Right atrium auricular region (tissue), 2 donors: ENCODE data around the gene FZR1. TPM values are rescaled to one million over a fixed set of nuclear protein-coding genes. Genes with fewer than 3 reads are reported as not detected.

Experiments
- DNase-seq: peaks from one replicate; pipeline ENCODE4 v3.0.0-alpha.2; 2019; ENCODE audit warnings: low spot score
- H3K27ac ChIP-seq, 2 donors: fragments of 200-600 bp; sonication (generic); 1 replicate in 1 of 2; 2 replicates in 1 of 2; pipeline ENCODE4 v1.5.1; 2016 to 2019
- H3K27me3 ChIP-seq, 2 donors: fragments of 200-600 bp; sonication (generic); one replicate each; pipeline versions ENCODE4 v1.5.1 to v1.6.0; 2017 to 2019
- H3K36me3 ChIP-seq: fragments of 200-600 bp; sonication (generic); one replicate; pipeline ENCODE4 v1.5.1; 2016
- H3K4me1 ChIP-seq, 2 donors: fragments of 200-600 bp; sonication (generic); one replicate each; pipeline versions ENCODE4 v1.5.1 to v1.6.0; 2017 to 2019
- H3K4me3 ChIP-seq, 2 donors: fragments of 200-600 bp; sonication (generic); 1 replicate in 1 of 2; 2 replicates in 1 of 2; pipeline ENCODE4 v1.5.1; 2017 to 2019; ENCODE audit warnings: mild to moderate bottlenecking in 1 of 2, moderate library complexity in 1 of 2
- H3K9me3 ChIP-seq, 2 donors: fragments of 200-600 bp; sonication (generic); one replicate each; pipeline ENCODE4 v1.5.1; 2019
- total RNA-seq, 2 donors: library from RNA; depleted of rRNA; stranded (reverse); fragments of >200 nt; gene quantifications; one replicate each; pipeline ENCODE4 v1.1.0, GENCODE V29; 2016
- TF ChIP-seq, protein P1 (sequence below), 2 donors: fragments of 200-600 bp; sonication (generic); IDR thresholded peaks; one replicate each; pipeline ENCODE4 v1.5.1; 2019; ENCODE audit warnings: antibody characterized with exemption in 2 of 2

FZR1 gene
- total RNA-seq, 2 donors from 2014 or later: 20.6 to 21.7 TPM

DNA sequence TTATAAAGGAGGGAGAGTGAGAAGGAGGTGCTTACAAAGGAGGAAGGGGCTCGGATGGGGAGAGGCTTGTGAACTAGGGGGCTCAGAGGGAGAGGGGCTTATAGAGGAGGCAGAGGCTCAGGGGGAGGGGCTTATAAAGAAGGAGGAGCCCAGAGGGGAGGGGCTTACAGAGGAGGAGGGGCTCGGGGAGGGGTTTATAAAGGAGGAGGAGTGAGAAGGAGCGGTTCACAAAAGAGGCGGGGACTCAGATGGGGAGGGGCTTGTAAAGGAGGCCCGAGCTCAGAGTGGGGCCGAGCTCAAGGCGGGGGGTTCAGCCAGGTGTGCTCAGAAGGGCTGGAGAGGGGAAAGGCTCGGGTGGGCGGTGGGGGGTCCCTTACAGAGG lies 26.3 kb upstream of the FZR1 start:
- no peak for DNase-seq
- H3K27me3 ChIP-seq: peaks cover 0 to 10% of the 10 kb centered on the region in 2 donors
- no peaks in the 10 kb centered on the region for H3K36me3 ChIP-seq
- no peak overlapping the region for H3K27ac ChIP-seq
- H3K4me3 ChIP-seq: no peak overlapping the region
- H3K9me3 ChIP-seq: no peaks in the 10 kb centered on the region
- H3K4me1 ChIP-seq: no peaks in the 10 kb centered on the region
- TF ChIP-seq, protein P1, sequence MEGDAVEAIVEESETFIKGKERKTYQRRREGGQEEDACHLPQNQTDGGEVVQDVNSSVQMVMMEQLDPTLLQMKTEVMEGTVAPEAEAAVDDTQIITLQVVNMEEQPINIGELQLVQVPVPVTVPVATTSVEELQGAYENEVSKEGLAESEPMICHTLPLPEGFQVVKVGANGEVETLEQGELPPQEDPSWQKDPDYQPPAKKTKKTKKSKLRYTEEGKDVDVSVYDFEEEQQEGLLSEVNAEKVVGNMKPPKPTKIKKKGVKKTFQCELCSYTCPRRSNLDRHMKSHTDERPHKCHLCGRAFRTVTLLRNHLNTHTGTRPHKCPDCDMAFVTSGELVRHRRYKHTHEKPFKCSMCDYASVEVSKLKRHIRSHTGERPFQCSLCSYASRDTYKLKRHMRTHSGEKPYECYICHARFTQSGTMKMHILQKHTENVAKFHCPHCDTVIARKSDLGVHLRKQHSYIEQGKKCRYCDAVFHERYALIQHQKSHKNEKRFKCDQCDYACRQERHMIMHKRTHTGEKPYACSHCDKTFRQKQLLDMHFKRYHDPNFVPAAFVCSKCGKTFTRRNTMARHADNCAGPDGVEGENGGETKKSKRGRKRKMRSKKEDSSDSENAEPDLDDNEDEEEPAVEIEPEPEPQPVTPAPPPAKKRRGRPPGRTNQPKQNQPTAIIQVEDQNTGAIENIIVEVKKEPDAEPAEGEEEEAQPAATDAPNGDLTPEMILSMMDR (IDR thresholded peaks at IDR 0.05): no peak

DNA sequence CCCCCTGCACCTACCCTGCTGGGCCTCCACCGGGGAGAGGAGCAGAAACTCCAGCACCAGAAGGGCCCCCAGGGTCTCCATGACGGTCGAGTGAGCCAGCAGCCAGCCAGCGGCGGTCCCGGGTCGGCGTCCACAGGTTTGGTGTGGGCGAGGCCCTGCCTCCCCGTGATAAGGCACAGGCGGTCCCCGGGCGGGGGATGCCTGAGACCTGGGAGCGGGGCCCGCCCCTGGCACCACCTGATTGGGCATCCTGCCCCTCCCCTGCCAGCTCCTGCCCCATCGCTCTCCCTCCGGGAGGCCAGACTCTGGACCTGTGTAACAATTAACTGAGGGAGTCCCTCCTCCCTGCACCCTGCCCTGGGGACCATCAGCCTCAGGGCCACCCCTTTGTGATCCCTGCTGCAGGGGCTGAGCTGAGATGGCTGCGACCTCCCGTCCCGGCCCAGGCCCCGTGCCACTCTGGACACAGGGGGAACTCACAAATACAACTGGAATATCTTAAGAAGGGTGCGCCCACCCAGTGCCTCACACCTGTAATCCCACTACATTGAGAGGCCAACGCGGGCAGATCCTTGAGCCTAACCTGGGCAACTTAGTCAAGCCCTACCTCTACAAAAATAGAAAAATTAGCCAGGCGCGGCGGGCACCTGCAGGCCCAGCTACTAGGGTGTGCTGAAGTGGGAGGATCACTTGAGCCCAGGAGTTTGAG lies 25.6 kb upstream of the FZR1 start, which contains the start of gene SMIM24:
Gene SMIM24 (minus strand): TSS at position 143 of the 709 bp plus-strand sequence. CDS start 62 bp downstream, at position 81.
- Histone ChIP-seq H3K27ac (no peak within 1 kb of the TSS), H3K36me3 (no peaks in the 10 kb centered on the region), H3K4me1 (no peaks in the 10 kb centered on the region), H3K4me3 (no peak within 1 kb of the TSS), H3K9me3 (no peaks in the 10 kb centered on the region), H3K27me3 (peaks cover 0 to 10% of the 10 kb centered on the region in 2 donors)
- TF ChIP-seq, protein P1 (IDR thresholded peaks at IDR 0.05): no peak
- DNase-seq: no peak

DNA sequence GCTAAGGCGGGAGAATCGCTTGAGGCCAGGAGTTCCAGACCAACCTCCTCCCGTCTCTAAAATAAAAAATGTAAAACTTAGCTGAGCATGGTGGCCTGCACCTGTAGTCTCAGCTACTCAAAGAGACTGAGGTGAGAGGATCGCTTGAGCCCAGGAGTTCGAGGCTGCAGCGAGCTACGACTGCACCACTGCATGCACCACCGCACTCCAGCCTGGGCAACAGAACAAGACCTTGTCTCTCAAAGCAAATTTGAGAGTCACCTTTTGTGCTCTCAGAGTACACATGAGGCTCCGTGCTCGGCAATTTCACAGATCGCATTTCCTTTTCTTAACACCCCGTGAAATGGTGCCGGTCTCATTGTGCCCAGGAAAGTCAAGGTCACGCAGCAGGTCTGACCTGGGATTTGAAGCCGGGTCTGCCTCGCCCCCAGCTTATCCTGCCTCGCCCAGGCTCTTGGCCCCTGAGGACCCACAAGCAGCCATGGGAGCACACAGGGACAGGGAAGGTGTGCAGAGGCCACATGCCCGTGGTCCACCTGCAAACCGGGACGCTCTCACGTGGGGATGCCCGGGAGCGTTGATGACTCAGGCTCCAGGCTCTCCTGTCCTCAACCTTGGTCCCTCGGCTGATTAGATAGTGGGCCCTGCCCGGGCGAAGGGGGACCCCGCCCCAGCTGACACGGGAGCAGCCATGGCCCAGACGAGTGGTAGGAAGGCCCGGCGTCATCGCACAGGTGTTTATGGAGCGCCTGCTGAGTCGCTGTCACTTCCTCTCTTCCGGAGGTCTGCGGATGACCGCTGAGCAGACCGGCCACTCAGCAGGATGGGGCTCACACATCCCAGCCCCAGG lies 24.6 kb upstream of the FZR1 start:
- Histone ChIP-seq H3K9me3 (no peaks in the 10 kb centered on the region), H3K4me1 (no peaks in the 10 kb centered on the region), H3K27me3 (peaks cover 0 to 10% of the 10 kb centered on the region in 2 donors), H3K36me3 (no peaks in the 10 kb centered on the region), H3K27ac (no peak overlapping the region), H3K4me3 (no peak overlapping the region)
- DNase-seq: no peak
- TF ChIP-seq, protein P1 (IDR thresholded peaks at IDR 0.05): no peak

DNA sequence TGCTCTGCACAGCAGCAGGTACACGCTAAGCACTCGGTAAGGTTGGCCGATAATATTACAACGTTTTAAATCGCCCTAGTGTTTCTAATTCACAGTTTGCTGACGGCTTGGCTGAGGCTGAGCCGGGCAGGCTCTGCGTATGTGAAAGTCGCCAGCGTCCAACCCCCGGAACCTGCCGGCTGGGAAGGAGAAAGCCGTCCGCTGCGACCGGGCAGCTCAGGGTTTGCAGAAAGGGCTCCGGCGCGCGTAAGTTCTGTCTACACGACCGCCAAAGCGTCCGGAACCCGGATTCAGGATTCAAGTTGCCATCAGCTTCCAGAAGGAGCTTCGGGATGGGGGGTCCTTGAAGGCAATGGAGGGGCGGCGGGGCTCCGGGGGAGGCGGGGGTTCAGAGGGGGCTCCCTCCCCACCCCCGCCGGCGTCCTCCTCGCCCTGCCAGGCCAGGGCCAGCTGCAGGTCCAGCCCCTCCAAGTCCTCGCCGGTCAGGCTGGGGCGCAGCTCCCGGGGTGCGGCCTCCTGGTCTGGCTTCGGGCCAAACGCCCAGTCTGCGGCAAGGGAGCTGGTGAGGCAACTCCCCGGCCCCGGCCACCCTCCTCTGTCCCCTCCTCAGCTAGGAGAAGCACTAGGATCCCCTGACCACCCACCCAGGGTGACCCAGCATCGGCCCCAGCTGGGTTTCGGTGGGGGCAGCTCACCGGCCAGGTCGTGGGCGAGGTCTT lies 23.4 kb upstream of the FZR1 start:
- no peaks in the 10 kb centered on the region for H3K4me1 ChIP-seq

DNA sequence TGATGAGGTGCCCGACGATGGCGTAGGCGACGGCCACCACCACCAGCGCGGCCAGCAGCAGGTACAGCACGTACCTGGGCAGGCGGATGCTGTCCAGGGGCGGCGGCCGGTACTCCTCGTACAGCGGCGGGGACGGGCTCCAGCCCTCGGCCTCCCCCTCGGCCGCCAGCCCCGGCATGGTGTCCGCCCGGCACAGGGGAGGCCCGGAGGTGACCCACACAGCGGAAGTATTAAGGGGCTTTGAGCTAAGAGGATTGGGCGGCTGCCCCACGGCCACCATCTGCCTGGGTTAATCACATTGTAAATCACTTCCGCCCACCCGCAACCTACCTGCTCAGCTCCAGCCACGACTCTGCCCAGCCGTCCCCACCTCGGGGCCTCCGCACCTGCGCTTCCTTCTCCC lies 22.9 kb upstream of the FZR1 start, which contains the start of gene SMIM44:
Gene SMIM44 (minus strand): TSS at position 216 of the 403 bp plus-strand sequence. CDS start 38 bp downstream, at position 178.
- Histone ChIP-seq H3K36me3 (no peaks in the 10 kb centered on the region), H3K27ac (no peak within 1 kb of the TSS), H3K4me3 (no peak within 1 kb of the TSS), H3K27me3 (peaks cover 0 to 10% of the 10 kb centered on the region in 2 donors), H3K9me3 (no peaks in the 10 kb centered on the region), H3K4me1 (no peaks in the 10 kb centered on the region)
- DNase-seq: no peak
- TF ChIP-seq, protein P1 (IDR thresholded peaks at IDR 0.05): no peak

More for the DNA sequence above, 23.4 kb upstream of the FZR1 start:
- H3K9me3 ChIP-seq: no peaks in the 10 kb centered on the region
- no peaks in the 10 kb centered on the region for H3K36me3 ChIP-seq
- peaks cover 0 to 10% of the 10 kb centered on the region in 2 donors for H3K27me3 ChIP-seq
- no peak for DNase-seq
- no peak overlapping the region for H3K27ac ChIP-seq
- TF ChIP-seq, protein P1 (IDR thresholded peaks at IDR 0.05): no peak
- H3K4me3 ChIP-seq: no peak overlapping the region
